K562 (cell line): Measurements from ENCODE around the gene HOXB1. TPM values are rescaled to one million over a fixed set of nuclear protein-coding genes. Genes with fewer than 3 reads are reported as not detected.
A peak's percentile ranks its signal among the peaks of the same experiment; 100 is the strongest.

ENCODE experiments used
- ATAC-seq: fragments of 200-7000 bp; cut with Tn5 transposase; 3 replicates; pipeline ENCODE4 v1.9.1; 2020; ENCODE audit warnings: moderate library complexity
- BruUV-seq: library from RNA; stranded (reverse); fragments of 400-500 nt; replicated peaks from 2 replicates; lab custom pipeline; 2021; lab: Mats Ljungman, UMichigan
- CTCF ChIA-PET: fragments of 300-600 bp; formaldehyde crosslinking; extraction: SDS; loops from one replicate; lab custom pipeline; 2021; ENCODE audit warnings: low intra/inter-chr PET ratio; lab: Yijun Ruan, JAX
- POLR2A ChIA-PET: fragments of 300-600, 350-650 bp; sonication (Branson Sonifier 250); formaldehyde crosslinking; extraction: SDS; loops from one replicate; lab custom pipeline; 2021; ENCODE audit warnings: antibody characterized with exemption, inconsistent platforms; lab: Yijun Ruan, JAX
- DNase-seq, 4 experiments: peaks; one replicate each; pipeline versions ENCODE4 v3.0.0 to v3.0.0-alpha.2; 2011 to 2018; ENCODE audit warnings: low spot score in 3 of 4, mixed read lengths in 3 of 4; ENCODE audit errors: extremely low read depth in 1 of 4
- FAIRE-seq: peaks from 2 replicates; lab custom pipeline; 2011; peaks lifted over from hg19 to GRCh38; lab: Jason Lieb, UNC
- H2AFZ ChIP-seq: 2 replicates; pipeline ENCODE4 v1.6.0; 2011; ENCODE audit warnings: low read depth, low read length, control low read depth, inconsistent platforms
- H3K27ac ChIP-seq: fragments of 200-600 bp; 3 replicates; pipeline ENCODE4 v1.8.0; 2011; ENCODE audit warnings: low read depth, mild to moderate bottlenecking, control low read depth, inconsistent platforms, low read length, moderate library complexity, mixed read lengths; ENCODE audit errors: extremely low read depth
- H3K27me3 ChIP-seq, 2 experiments: fragments of 300-600 bp in 1 of 2; 2 replicates in 1 of 2; 3 replicates in 1 of 2; pipeline versions ENCODE4 v1.6.0 to v1.8.0; 2011; ENCODE audit warnings: inconsistent platforms in 2 of 2, low read length in 2 of 2, mild to moderate bottlenecking in 1 of 2, mixed read lengths in 1 of 2, moderate library complexity in 1 of 2; ENCODE audit not compliant: control insufficient read depth in 2 of 2, insufficient read depth in 2 of 2
- H3K36me3 ChIP-seq: fragments of 300-600 bp; 3 replicates; pipeline ENCODE4 v1.8.0; 2011; ENCODE audit warnings: mild to moderate bottlenecking, low read length, inconsistent platforms; ENCODE audit not compliant: control insufficient read depth, insufficient read depth
- H3K4me1 ChIP-seq, 2 experiments: fragments of 200-600 bp in 1 of 2; replicated peaks in 1 of 2; 2 replicates in 1 of 2; 3 replicates in 1 of 2; pipeline versions ENCODE4 v1.5.1 to v1.8.0; 2011; ENCODE audit warnings: inconsistent platforms in 2 of 2, low read length in 2 of 2, mild to moderate bottlenecking in 1 of 2, mixed read lengths in 1 of 2, moderate library complexity in 1 of 2; ENCODE audit not compliant: control insufficient read depth in 2 of 2, insufficient read depth in 2 of 2
- H3K4me2 ChIP-seq: 2 replicates; pipeline ENCODE4 v1.6.1; 2011; ENCODE audit warnings: low read length, control low read depth, inconsistent platforms, mixed read lengths; ENCODE audit not compliant: insufficient read depth
- H3K4me3 ChIP-seq: fragments of 200-600 bp; sonication (generic), shearing (Covaris generic); 2 replicates; pipeline ENCODE4 v1.5.1; 2016; ENCODE audit warnings: control low read depth, inconsistent platforms
- H3K79me2 ChIP-seq: fragments of 200-600 bp; 3 replicates; pipeline ENCODE4 v1.8.0; 2011; ENCODE audit warnings: low read length, inconsistent platforms; ENCODE audit not compliant: control insufficient read depth, insufficient read depth
- H3K9ac ChIP-seq, 2 experiments: 2 replicates each; pipeline versions ENCODE4 v1.6.0 to v1.6.1; 2011; ENCODE audit warnings: low read depth in 2 of 2, low read length in 2 of 2, control low read depth in 1 of 2, inconsistent platforms in 1 of 2, mild to moderate bottlenecking in 1 of 2, mixed read lengths in 1 of 2; ENCODE audit not compliant: insufficient read depth in 1 of 2
- H3K9me1 ChIP-seq: one replicate; pipeline ENCODE4 v1.6.0; 2011; ENCODE audit warnings: inconsistent platforms, mild to moderate bottlenecking, low read length, moderate library complexity; ENCODE audit not compliant: control insufficient read depth, insufficient read depth
- H3K9me3 ChIP-seq: replicated peaks from 2 replicates; pipeline ENCODE4 v1.5.1; 2011; ENCODE audit warnings: low read depth, low read length, inconsistent platforms; ENCODE audit not compliant: control insufficient read depth, insufficient read depth
- H4K20me1 ChIP-seq: replicated peaks from 2 replicates; pipeline ENCODE4 v1.6.1; 2011; ENCODE audit warnings: low read length, inconsistent platforms, mixed read lengths; ENCODE audit not compliant: control insufficient read depth, insufficient read depth
- E2F5 ChIP-seq: sonication (generic); formaldehyde crosslinking; IDR thresholded peaks from 2 replicates; pipeline ENCODE4 v1.8.0; 2022; ENCODE audit warnings: mild to moderate bottlenecking, missing genetic modification reagents
- TFE3 ChIP-seq: fragments of 450-650 bp; formaldehyde crosslinking; IDR thresholded peaks from 2 replicates; pipeline ENCODE4 v1.4.0; 2020; ENCODE audit warnings: mild to moderate bottlenecking, mixed read lengths
- WGBS: fragments of 100-300 bp; shearing (Covaris generic); methylation state at CpG from one replicate; pipeline ENCODE4 v1.1.6; 2016; ENCODE audit warnings: low coverage, mixed read lengths; ENCODE audit not compliant: insufficient coverage; ENCODE audit errors: missing lambda C conversion rate; 5-methylcytosine and 5-hydroxymethylcytosine counted together
- in situ Hi-C: fragments of 300-500 bp; cut with MboI; formaldehyde crosslinking; loops from 4 replicates; pipeline ENCODE4 v1.15.0; 2018; ENCODE audit warnings: inconsistent platforms, mixed read lengths
- intact Hi-C: fragments of 100-400 bp; cut with micrococcal nuclease; formaldehyde crosslinking; loops from 2 replicates; pipeline ENCODE4 v1.14.2; 2022
- polyA plus RNA-seq, 8 experiments: library from polyadenylated mRNA; depleted of rRNA in 4 of 8; stranded (reverse) in 5 of 8; unstranded in 3 of 8; fragments of >200 nt; fragmentation: Nextera tagmentation in 2 of 8; fragmentation: Illumina TruSeq in 1 of 8; extraction: Ambion mirVana in 2 of 8; extraction: Trizol in 1 of 8; gene quantifications; 2 replicates each; pipeline versions ENCODE4 v1.2.1 to v1.2.3, GENCODE V29; 2011 to 2014; ENCODE audit warnings: inconsistent platforms in 1 of 8, missing spikeins in 1 of 8
- total RNA-seq, 7 experiments: library from RNA; depleted of rRNA in 6 of 7; stranded (reverse); fragments of >200 nt in 6 of 7; fragmentation: Illumina TruSeq in 2 of 7; extraction: Trizol in 2 of 7; gene quantifications; 2 replicates each; pipeline versions ENCODE4 v1.2.1 to v1.2.3, GENCODE V29; 2011 to 2021; ENCODE audit warnings: low replicate concordance in 1 of 7

The HOXB1 gene
- total and polyA plus RNA-seq, 9 of the 15 experiments (the other 6 are each of a cell fraction or from before 2014, with no cell fraction given): 0.04 TPM; not detected in 8

- Histone ChIP-seq H4K20me1 (no peaks in the 10 kb centered on the region), H3K27me3 (no peaks in the 10 kb centered on the region), H3K9ac (peak overlapping the region in 1 of 2 experiments; percentile 53; a peak in 1 of 4 replicates), H3K36me3 (no peaks in the 10 kb centered on the region), H3K79me2 (no peaks in the 10 kb centered on the region), H3K4me1 (peaks cover 5 to 49% of the 10 kb centered on the region in 2 experiments; a peak in 4 of 5 replicates), H3K4me3 (no peak overlapping the region), H3K9me3 (no peaks in the 10 kb centered on the region), H2AFZ (no peak overlapping the region; the same call in 1 of the 2 replicates), H3K4me2 (no peak overlapping the region), H3K9me1 (no peaks in the 10 kb centered on the region), H3K27ac (no peak overlapping the region)
- TF ChIP-seq E2F5 (CRISPR knock-in tag): no peak
- peak; percentile 53; the same call in 1 of the 2 replicates for TF ChIP-seq TFE3 (CRISPR knock-in tag)
- DNase-seq (no peak), FAIRE-seq (no peak), ATAC-seq (no peak)
- intact Hi-C loops (loop anchor here (10.0 kb wide), 1 partner anchor 268 kb away; no protein-coding TSS in a partner anchor), in situ Hi-C loops (no loop called here)
- ChIA-PET CTCF (no interaction called here), POLR2A (interaction anchor here (0.7 to 2.3 kb wide), 5 partner anchors 9 to 135 kb away, joined by 4 to 6 read pairs (median 4); no protein-coding TSS in a partner anchor)
- no TSS peak for BruUV-seq
- WGBS: 58% methylated on average over 6 of the region's 6 CpGs
Observed at GRCh38 chr17:48483004-48483403, 47.8 kb downstream of the HOXB1 start.
